Stomach (tissue), 9 donors: ENCODE results near the gene FOXL1. TPM values are rescaled to one million over a fixed set of nuclear protein-coding genes. Genes with fewer than 3 reads are reported as not detected.

Experiments used
- DNase-seq, 2 donors: peaks; one replicate each; pipeline versions ENCODE4 v3.0.0 to v3.0.0-alpha.2; 2013 to 2019
- H3K27ac ChIP-seq, 5 donors: fragments of 200-600 bp in 4 of 5; sonication (generic) in 4 of 5; one replicate each; pipeline ENCODE4 v1.5.1; 2013 to 2019; ENCODE audit warnings: mild to moderate bottlenecking in 1 of 5, moderate library complexity in 1 of 5
- H3K27me3 ChIP-seq, 3 donors: fragments of 200-600 bp; sonication (generic); one replicate each; pipeline ENCODE4 v1.5.1; 2017 to 2019; ENCODE audit warnings: mixed run types in 1 of 3
- H3K36me3 ChIP-seq, 4 donors: fragments of 200-600 bp; sonication (generic); 1 replicate in 3 of 4; 2 replicates in 1 of 4; pipeline ENCODE4 v1.5.1; 2016 to 2019
- H3K4me1 ChIP-seq, 4 donors: fragments of 200-600 bp; sonication (generic); one replicate each; pipeline ENCODE4 v1.5.1; 2016 to 2019
- H3K4me3 ChIP-seq, 4 donors: fragments of 200-600 bp; sonication (generic) in 3 of 4; one replicate each; pipeline ENCODE4 v1.5.1; 2016 to 2019; ENCODE audit warnings: mild to moderate bottlenecking in 1 of 4
- H3K9me3 ChIP-seq, 4 donors: fragments of 200-600 bp; sonication (generic); one replicate each; pipeline ENCODE4 v1.5.1; 2016 to 2019
- CTCF ChIP-seq, 7 experiments: fragments of 450-650 bp in 4 of 7; fragments of 200-600 bp in 3 of 7; sonication (generic) in 3 of 7; IDR thresholded peaks; one replicate each; pipeline ENCODE4 v1.5.1; 2016 to 2019; ENCODE audit warnings: antibody characterized with exemption in 7 of 7, control low read depth in 2 of 7, mild to moderate bottlenecking in 1 of 7
- EP300 ChIP-seq: sonication (generic); formaldehyde crosslinking; IDR thresholded peaks from one replicate; pipeline ENCODE4 v1.6.1; 2017; ENCODE audit warnings: antibody characterized with exemption
- POLR2A ChIP-seq, 4 donors: fragments of 450-650 bp; IDR thresholded peaks; one replicate each; pipeline ENCODE4 v1.6.1; 2016; ENCODE audit warnings: antibody characterized with exemption in 4 of 4, control low read depth in 2 of 4, mild to moderate bottlenecking in 1 of 4, moderate library complexity in 1 of 4
- POLR2AphosphoS5 ChIP-seq, 3 donors: sonication (generic); formaldehyde crosslinking; IDR thresholded peaks; one replicate each; pipeline ENCODE4 v1.6.1; 2016; ENCODE audit warnings: antibody characterized with exemption in 3 of 3
- whole genome bisulfite sequencing, 5 donors: extraction: QIAGEN DNeasy Blood & Tissue Kit in 3 of 5; methylation state at CpG; one replicate each; pipeline versions ENCODE4 v1.1.5 to v1.1.7; 2013 to 2018; 5-methylcytosine and 5-hydroxymethylcytosine counted together
- intact Hi-C: fragments of 100-400 bp; cut with DNase I; formaldehyde crosslinking; loops from one replicate; pipeline ENCODE4 v1.15.1; 2023; ENCODE audit warnings: low total_unique reads
- polyA plus RNA-seq, 3 donors: library from polyadenylated mRNA; stranded (reverse); fragments of 200-250 nt; gene quantifications; one replicate each; pipeline ENCODE4 v1.2.3, GENCODE V29; 2013
- total RNA-seq, 5 donors: library from RNA; depleted of rRNA; stranded (reverse); fragments of >200 nt; gene quantifications; one replicate each; pipeline versions ENCODE4 v1.1.0 to v1.2.3, GENCODE V29; 2014 to 2016
- donor health status: healthy with polysubstance abuse.
- donor health status: Bipolar disorder and iron deficiency.
- donor health status: healthy.

FOXL1 gene
- total and polyA plus RNA-seq, 8 donors = 0.60 to 12.7 (median 5.2) TPM; not detected in 2

DNA sequence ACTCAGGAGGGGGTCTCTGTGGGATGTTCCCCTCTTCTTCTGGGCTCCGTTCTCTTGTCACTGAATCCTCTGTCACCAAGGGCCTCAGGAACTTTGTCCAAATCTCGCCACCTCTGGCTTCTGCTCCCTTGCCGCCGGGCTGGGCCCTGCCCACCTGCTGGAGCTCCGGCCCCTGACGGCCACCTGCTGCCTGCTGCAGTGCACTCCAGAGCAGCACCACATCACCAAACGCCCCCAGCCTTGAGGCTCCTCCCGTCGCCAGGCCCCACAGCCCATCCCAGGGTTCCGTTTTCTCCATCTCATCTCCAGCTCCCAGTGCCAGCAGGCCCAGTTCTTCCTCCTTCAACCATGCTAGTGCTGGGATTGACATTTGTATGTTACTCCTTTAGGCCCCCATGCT lies 43.6 kb downstream of the FOXL1 start:
- Histone ChIP-seq H3K27me3 (peaks cover 0 to 28% (median 8%) of the 10 kb centered on the region in 3 donors), H3K4me3 (no peak overlapping the region), H3K4me1 (no peaks in the 10 kb centered on the region), H3K36me3 (no peaks in the 10 kb centered on the region), H3K27ac (no peak overlapping the region), H3K9me3 (no peaks in the 10 kb centered on the region)
- TF ChIP-seq CTCF (IDR thresholded peaks at IDR 0.05) = no peak
- TF ChIP-seq POLR2AphosphoS5 (IDR thresholded peaks at IDR 0.05) = no peak
- TF ChIP-seq EP300 = no peak
- no peak for TF ChIP-seq POLR2A (IDR thresholded peaks at IDR 0.05)
- DNase-seq = no peak
- intact Hi-C loops = no loop called here
- WGBS, 5 donors = 72 to 88% (median 83%) methylated on average over 10 of the region's 10 CpGs

DNA sequence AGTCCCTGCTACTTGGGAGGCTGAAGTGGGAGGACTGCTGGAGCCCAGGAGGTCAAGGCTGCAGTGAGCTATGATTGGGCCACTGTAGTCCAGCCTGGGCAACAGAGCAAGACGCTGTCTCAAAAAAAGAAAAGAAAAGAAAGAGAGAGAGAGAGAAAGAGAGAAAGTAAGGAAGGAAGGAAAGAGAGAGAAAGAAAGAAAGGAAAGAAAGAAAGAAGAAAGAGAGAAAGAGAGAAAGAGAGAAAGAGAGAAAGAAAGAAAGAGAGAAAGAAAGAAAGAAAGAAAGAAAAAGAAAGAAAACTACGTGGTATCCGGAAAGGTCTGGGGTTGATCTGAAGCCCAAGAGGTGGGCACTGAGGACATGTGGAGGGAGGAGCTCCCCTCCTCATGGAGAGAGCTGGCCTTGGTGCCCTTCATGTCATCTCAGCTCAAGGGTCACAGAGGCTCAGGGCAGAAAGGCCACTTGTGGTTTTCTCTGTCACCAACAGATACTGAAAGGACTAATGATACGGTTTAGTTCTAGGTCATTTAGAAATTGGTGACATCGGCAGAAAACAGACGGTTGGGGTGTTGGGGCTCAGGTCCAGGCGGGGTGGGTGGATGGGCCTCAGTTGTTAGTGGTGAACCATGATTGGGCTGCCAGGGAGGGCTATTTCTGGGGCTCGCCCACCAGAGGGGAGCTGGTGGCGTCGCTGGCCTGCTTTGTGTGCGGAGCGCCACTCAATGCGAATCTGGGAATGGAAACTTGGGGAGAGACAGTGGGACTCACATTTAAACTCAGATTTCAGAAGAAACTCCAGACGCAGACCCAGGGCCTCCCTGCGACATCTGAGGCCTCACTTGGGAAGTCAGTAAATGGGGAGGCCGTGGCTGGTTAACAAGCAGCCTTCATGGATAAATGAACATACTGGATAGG lies 44.6 kb downstream of the FOXL1 start:
- 87 to 91% (median 90%) methylated on average over 16 of the region's 16 CpGs for WGBS, 5 donors
- Histone ChIP-seq H3K4me1 (no peaks in the 10 kb centered on the region), H3K4me3 (no peak overlapping the region), H3K9me3 (no peaks in the 10 kb centered on the region), H3K27me3 (peaks cover 0 to 28% (median 8%) of the 10 kb centered on the region in 3 donors), H3K36me3 (no peaks in the 10 kb centered on the region), H3K27ac (no peak overlapping the region)
- intact Hi-C loops = no loop called here
- DNase-seq = no peak
- no peak for TF ChIP-seq EP300
- TF ChIP-seq POLR2AphosphoS5 (IDR thresholded peaks at IDR 0.05) = no peak
- no peak for TF ChIP-seq CTCF (IDR thresholded peaks at IDR 0.05)
- no peak for TF ChIP-seq POLR2A (IDR thresholded peaks at IDR 0.05)

DNA sequence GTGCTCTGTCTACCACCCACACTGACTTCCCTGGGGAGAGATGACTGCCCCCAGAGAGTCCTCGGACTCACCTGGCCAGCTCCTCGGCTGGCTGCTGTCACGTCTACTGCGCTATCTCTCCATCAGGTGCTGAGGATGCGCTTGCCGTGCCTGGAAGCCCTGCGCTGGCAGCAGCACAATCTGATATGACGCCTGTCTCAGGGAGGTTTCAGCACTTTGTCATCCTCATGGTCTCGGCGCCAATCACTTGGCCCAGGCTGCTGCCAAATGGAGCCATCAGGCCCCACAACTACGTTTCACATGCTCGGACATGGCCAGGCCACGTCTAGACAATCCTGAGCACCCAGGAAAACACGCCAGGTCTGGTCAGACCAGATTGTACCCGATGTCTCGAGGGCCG lies 46.7 kb downstream of the FOXL1 start:
- no peak for DNase-seq
- no peaks in the 10 kb centered on the region for H3K4me1 ChIP-seq
- H3K27ac ChIP-seq = no peak overlapping the region
- H3K4me3 ChIP-seq = no peak overlapping the region
- WGBS, 5 donors = 77 to 85% (median 82%) methylated on average over 17 of the region's 17 CpGs
- H3K9me3 ChIP-seq = no peaks in the 10 kb centered on the region
- intact Hi-C loops = no loop called here
- TF ChIP-seq EP300 (no peak), POLR2A (IDR thresholded peaks at IDR 0.05) (no peak), POLR2AphosphoS5 (IDR thresholded peaks at IDR 0.05) (no peak), CTCF (IDR thresholded peaks at IDR 0.05) (no peak)
- H3K27me3 ChIP-seq = peaks cover 0 to 25% (median 1%) of the 10 kb centered on the region in 3 donors
- H3K36me3 ChIP-seq = no peaks in the 10 kb centered on the region

GRCh38 chr16:86625821-86626220 lies 47.5 kb downstream of the FOXL1 start:
- Histone ChIP-seq H3K36me3 (no peaks in the 10 kb centered on the region), H3K9me3 (no peaks in the 10 kb centered on the region), H3K27ac (no peak overlapping the region), H3K4me3 (no peak overlapping the region), H3K4me1 (no peaks in the 10 kb centered on the region), H3K27me3 (peaks cover 0 to 31% (median 0%) of the 10 kb centered on the region in 3 donors)
- 69 to 80% (median 75%) methylated on average over 7 of the region's 7 CpGs for WGBS, 5 donors
- intact Hi-C loops = no loop called here
- no peak for DNase-seq
- no peak for TF ChIP-seq CTCF (IDR thresholded peaks at IDR 0.05)
- TF ChIP-seq POLR2A (IDR thresholded peaks at IDR 0.05) = no peak
